ENCODE measurements around the gene PNKD.
"Not testable (repeated sequence)": the region's sequence is repeated elsewhere in the genome, so short reads cannot be mapped to it uniquely, and the experiment has no call there.

The PNKD gene

GRCh38 chr2:218293715-218294429 is 23.6 kb downstream of the PNKD start:
- DNase-seq = peak; percentile 34 to 65

GRCh38 chr2:218294430-218295022 is 24.2 kb downstream of the PNKD start:
- no peak for DNase-seq

GRCh38 chr2:218295029-218295428 is 24.7 kb downstream of the PNKD start:
- DNase-seq = no peak

GRCh38 chr2:218296200-218296599 is 25.9 kb downstream of the PNKD start:
- no peak for DNase-seq

- no peak for DNase-seq
These were observed 26.5 kb downstream of the PNKD start for GRCh38 chr2:218296847-218297246.

- no peak for DNase-seq
These were observed 28.1 kb downstream of the PNKD start for GRCh38 chr2:218298314-218298875.

- peak in 1 of 2 donors; percentile 57 for DNase-seq
These were observed 29.8 kb downstream of the PNKD start for GRCh38 chr2:218300141-218300540.

- DNase-seq = peak; percentile 57 to 98
These were observed 31.0 kb downstream of the PNKD start for GRCh38 chr2:218301176-218301819.

GRCh38 chr2:218305383-218305782 is 35.1 kb downstream of the PNKD start:
- no peak for DNase-seq

- DNase-seq = no peak
These were observed 36.0 kb downstream of the PNKD start for GRCh38 chr2:218306184-218306920.

- DNase-seq = no peak
These were observed 37.2 kb downstream of the PNKD start for GRCh38 chr2:218307415-218308090.

- no peak for DNase-seq
These were observed 40.7 kb downstream of the PNKD start for GRCh38 chr2:218310853-218311540.

GRCh38 chr2:218311541-218312266 is 41.4 kb downstream of the PNKD start:
- DNase-seq = not testable (repeated sequence)

- no peak for DNase-seq
These were observed 42.0 kb downstream of the PNKD start for GRCh38 chr2:218312267-218312756.

- DNase-seq = no peak
These were observed 43.0 kb downstream of the PNKD start for GRCh38 chr2:218313356-218313755.

- DNase-seq = not testable (repeated sequence)
These were observed 44.4 kb downstream of the PNKD start for GRCh38 chr2:218314764-218315163.

GRCh38 chr2:218315397-218315796 is 45.1 kb downstream of the PNKD start:
- no peak for DNase-seq

- no peak for DNase-seq
These were observed 46.9 kb downstream of the PNKD start for GRCh38 chr2:218317303-218317630.

GRCh38 chr2:218317835-218318234 is 47.5 kb downstream of the PNKD start:
- peak in 1 of 2 donors; percentile 23 for DNase-seq

- DNase-seq = no peak
These were observed 47.9 kb downstream of the PNKD start for GRCh38 chr2:218318241-218318640.

- DNase-seq = no peak
These were observed 49.6 kb downstream of the PNKD start for GRCh38 chr2:218319813-218320365.
